DLD1 (cell line): ENCODE data around the gene LRRC55.

ENCODE experiments used
- in situ Hi-C: cut with HindIII; loops from 2 replicates; pipeline ENCODE4 v1.10.0; 2017; ENCODE audit warnings: low sequenced_read_pairs

Gene LRRC55

GRCh38 chr11:57199330-57199729 is 17.6 kb downstream of the LRRC55 start:
- in situ Hi-C loops: no loop called here

DNA sequence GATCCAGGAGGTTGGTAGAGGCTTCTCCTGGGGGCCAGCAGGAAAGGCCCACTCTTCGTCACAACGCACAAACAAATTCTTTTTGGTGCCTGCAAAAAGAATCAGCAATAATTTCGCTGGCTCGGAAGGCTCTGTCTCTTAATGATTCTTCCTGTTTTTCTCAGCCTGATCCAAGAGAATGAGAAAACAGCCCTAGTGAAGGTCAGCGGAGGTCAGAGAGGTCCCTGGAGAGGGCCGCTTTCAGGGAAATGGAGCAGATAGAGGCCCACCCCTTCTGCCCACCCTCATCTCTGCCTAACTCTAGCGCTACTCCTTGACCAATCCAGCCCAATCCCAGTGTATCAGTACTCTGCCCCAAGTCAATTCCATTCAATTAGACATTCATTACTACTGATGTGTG is 19.2 kb downstream of the LRRC55 start:
- in situ Hi-C loops: no loop called here

- in situ Hi-C loops: no loop called here
Measured at GRCh38 chr11:57202281-57202680, 20.5 kb downstream of the LRRC55 start.

- in situ Hi-C loops: no loop called here
Measured at GRCh38 chr11:57203359-57203758, 21.6 kb downstream of the LRRC55 start.

DNA sequence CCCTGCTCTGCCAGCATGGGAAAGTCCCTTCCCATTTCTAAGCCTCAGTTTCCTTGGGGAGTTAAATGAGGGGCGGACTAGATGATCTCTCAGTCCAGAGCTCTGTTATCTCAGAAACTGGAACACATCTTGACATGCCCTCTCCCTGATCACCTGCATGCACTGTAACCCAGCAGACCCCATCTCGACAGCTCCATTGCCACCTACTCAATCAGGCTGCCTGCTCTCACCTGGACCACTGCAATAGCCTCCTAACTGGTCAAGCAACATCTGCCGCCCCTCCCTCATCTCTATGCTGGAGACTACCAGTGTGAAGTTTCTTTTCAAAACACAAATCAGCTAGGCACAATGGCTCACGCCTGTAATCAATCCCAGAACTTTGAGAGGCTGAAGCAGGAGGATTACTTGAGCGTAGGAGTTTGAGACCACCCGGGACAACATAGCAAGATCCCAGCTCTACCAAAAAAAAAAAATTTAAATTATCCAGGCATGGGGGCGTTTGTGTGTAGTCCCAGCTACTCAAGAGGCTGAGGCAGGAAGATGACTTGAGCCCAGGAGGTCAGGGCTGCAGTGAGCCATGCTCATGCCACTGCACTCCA is 22.2 kb downstream of the LRRC55 start:
- in situ Hi-C loops: no loop called here

GRCh38 chr11:57205041-57205641 is 23.4 kb downstream of the LRRC55 start:
- in situ Hi-C loops: no loop called here

- in situ Hi-C loops: no loop called here
Measured at GRCh38 chr11:57207168-57207567, 25.4 kb downstream of the LRRC55 start.

DNA sequence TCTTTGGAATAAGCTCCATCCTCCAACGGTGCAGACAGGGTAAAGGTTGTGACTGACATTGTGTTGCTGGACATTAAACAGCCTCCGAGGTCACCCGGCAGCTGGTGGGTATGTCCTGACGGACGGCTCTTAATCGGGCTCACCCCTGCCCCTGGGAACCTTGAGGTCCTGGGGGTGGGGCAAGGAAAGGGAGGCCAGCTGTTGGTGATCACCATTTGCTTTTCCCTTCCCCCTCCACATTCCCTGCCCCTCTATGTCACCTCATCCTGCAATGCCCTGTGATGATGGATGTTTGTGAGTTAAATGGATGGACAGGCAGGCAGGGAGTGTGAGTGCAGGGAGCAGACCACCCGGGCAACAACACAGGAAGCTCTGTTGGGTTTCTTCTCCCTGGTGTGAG is 29.0 kb downstream of the LRRC55 start:
- in situ Hi-C loops: no loop called here

- in situ Hi-C loops: no loop called here
Measured at GRCh38 chr11:57213342-57214097, 31.8 kb downstream of the LRRC55 start.

DNA sequence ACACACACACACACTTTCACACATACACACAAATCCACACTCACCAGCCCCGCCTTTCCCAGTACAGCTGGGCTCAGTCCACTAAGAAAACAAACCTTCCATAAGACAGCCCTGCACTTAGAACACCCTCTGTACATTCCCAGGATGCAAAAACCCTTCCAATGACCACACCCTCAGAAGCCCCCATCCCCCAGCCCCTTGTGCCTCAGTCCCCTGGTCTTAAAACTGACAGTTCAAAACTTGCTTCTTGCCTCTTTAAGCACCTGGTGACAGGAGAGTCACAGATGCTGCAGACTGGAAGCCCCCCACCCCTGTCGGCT is 32.3 kb downstream of the LRRC55 start:
- in situ Hi-C loops: no loop called here

DNA sequence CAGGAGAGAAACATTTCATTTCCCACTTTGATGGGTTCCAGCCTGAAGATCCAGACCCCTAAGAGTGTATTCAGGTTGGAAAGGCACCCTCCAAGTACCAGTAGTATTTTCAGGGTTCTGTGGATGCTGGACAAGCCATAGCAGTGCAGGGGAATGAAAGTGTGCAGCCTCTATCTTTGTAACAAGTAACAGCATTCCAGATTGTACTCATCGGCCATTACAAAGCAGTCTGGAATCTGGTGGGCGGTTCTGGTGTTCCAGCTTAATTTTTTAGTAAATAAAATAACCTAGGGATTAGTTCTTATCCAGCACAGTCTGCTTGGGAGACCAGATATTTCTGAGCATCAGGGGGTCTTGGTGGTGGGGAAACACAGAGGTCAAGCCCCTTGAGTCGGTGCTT is 32.7 kb downstream of the LRRC55 start:
- in situ Hi-C loops: no loop called here

DNA sequence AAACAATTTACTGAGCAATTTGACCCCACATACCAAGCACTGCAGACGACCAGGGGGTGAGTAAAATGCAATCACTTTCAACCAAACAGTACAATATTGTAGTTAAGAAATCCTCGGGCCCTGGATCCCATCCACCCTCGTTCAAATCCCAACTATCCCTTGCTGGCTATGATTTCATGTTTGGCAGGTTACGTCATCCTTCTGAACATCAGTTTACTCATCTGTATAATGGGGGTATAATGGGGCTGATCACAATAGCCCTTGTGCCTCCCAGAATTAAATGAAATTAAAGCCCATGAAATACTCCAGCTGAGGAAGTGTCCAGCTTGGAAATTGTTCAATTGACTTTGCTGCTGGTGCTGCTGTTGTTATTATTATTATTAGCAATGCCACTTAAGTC is 34.7 kb downstream of the LRRC55 start:
- in situ Hi-C loops: no loop called here

GRCh38 chr11:57217053-57217452 is 35.3 kb downstream of the LRRC55 start:
- in situ Hi-C loops: no loop called here

GRCh38 chr11:57219021-57219627 is 37.4 kb downstream of the LRRC55 start:
- in situ Hi-C loops: no loop called here

- in situ Hi-C loops: no loop called here
Measured at GRCh38 chr11:57222239-57222638, 40.5 kb downstream of the LRRC55 start.

DNA sequence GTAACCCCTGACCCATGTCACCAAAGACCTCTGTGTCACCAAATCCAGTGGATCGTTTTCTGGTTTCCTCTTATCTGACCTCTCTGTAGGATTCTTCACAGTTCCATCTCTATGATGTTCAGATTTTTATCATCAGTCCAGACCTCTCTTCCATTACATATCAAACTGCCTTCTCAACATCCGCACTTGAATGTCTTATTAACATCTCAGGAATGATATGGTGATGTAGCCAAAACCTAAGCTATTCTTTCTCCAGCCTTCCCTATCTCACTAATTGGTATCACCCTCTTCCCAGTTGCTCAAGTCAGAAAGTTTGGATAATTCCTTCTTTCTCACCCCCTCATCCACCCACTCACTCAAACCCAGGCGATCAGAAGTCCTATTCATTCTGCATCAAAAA is 41.8 kb downstream of the LRRC55 start:
- in situ Hi-C loops: no loop called here

DNA sequence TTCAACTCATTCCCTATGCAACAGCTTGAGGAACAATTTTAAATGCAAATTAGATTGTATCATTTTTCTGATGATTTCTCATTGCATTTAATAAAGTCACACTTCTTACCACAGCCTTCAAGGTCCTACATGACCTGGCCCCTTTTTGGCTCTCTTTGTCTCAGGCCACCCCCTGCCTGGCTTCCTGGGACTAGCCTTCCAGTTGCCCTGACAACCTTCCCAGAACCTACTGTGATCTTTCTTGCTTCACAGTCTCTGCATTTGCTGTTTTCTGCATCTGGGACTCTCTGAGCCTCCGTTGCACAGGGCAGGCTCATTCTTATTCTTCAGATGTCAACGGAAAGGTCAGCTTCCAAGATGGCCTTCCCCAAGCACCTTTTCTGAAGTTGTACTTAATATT is 42.4 kb downstream of the LRRC55 start:
- in situ Hi-C loops: no loop called here

GRCh38 chr11:57224537-57224936 is 42.8 kb downstream of the LRRC55 start:
- in situ Hi-C loops: no loop called here

DNA sequence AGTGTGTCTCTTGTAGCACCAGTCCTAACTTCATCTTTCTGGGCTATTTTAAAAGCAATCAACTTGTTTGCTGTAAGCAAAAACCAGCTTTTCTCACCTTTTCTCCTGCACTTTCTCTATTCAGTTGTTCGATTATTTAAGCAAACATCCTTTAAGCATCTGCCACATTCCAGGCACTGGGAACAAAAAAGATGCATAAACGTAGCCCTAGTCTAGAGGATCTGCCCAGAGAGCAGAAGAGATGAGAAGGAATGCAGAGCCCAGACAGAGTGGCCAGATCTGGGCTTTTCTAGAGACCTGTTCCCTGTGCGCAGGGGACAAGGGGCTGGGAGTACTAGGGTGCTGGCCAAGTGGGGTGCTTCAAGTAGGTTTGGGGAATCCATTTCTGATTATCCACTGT is 46.8 kb downstream of the LRRC55 start:
- in situ Hi-C loops: no loop called here

- in situ Hi-C loops: loop anchor here (10.0 kb wide), 1 partner anchor 136 kb away; no protein-coding TSS in a partner anchor
Measured at GRCh38 chr11:57230316-57230715, 48.6 kb downstream of the LRRC55 start.

DNA sequence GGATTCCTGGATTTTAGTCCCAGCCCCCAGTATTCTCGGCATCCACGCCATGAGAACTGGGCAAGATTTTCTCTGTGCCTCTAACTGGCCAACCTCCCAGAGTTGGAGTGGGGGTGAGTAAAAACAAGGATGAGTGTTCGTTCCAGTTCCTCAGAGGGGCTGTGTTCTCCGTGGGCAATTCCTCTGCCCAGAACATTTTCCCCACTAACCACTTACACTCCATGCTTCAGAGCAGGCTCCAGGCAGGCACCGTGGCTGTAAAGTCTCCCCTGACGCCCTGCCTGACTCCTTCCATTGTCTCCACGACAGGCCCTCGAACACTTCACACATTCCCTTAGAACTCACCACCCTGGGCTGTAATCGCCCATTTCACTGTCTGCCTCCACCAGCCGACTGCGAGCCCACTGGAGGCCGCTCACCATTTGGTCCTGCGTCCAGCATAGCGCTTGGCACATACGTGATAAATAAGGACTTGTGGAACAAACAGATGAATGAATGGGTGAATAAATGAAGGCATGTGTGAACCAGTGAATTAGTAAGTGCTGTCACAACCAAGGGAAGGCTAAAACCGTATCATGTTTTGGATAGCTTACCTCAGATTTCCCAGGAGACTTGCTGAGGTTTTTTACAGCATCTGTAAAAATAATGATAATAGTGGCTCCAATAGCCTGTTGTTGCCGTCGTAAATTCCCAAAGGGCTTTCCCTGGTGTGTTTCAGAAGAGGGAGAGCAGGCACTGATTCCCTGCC is 49.2 kb downstream of the LRRC55 start:
- in situ Hi-C loops: loop anchor here (10.0 kb wide), 1 partner anchor 136 kb away; no protein-coding TSS in a partner anchor
